Gastroesophageal sphincter (tissue), 3 donors: ENCODE data around the gene STAT5B.

Experiments
- CTCF ChIP-seq, 4 experiments: fragments of 200-600 bp in 2 of 4; fragments of 450-650 bp in 2 of 4; sonication (generic) in 1 of 4; IDR thresholded peaks; one replicate each; pipeline ENCODE4 v1.5.1; 2017 to 2019; ENCODE audit warnings: antibody characterized with exemption in 4 of 4, mild to moderate bottlenecking in 2 of 4, moderate library complexity in 2 of 4
- EP300 ChIP-seq: sonication (generic); formaldehyde crosslinking; IDR thresholded peaks from one replicate; pipeline ENCODE4 v1.6.1; 2017; ENCODE audit warnings: antibody characterized with exemption, mild to moderate bottlenecking
- POLR2A ChIP-seq, 2 donors: fragments of 450-650 bp; IDR thresholded peaks; one replicate each; pipeline ENCODE4 v1.6.1; 2017; ENCODE audit warnings: antibody characterized with exemption in 2 of 2, mild to moderate bottlenecking in 2 of 2, moderate library complexity in 1 of 2
- POLR2AphosphoS5 ChIP-seq: sonication (generic); formaldehyde crosslinking; IDR thresholded peaks from one replicate; pipeline ENCODE4 v1.6.1; 2017; ENCODE audit warnings: antibody characterized with exemption

DNA sequence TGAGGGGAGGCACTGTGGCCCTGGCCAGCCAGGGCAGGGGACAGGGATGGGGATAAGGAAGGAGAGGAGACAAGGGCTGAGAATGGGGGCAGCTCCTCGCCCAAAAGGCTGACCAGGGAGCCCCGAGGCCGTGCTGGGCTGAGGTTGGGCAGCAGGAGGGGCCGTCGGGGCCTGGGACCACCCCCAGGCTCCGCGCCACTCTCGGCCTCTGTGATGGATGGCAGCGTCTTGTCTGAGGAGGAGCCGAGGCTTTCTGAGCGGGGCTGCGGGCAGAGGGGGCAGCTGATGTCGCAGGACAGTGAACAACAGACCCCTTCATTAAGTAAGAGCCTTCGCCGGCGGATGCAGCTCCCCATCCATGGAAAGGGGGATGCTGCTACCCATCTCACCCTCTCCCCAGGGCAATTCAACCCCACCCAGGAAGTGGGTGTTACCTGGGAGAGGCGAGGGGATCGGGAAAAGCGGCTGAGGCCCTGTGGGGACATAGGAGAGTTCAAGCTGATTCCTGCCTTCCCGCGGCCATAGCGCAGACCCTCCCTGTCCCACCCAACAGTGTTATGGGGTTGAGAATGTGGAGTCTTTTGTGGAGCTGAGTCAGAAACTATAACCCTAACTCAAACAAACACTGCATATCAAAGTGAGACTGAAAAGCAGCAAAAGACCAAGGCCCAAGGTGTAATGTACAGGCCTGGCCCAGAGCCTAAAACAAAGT is 112.3 kb downstream of the STAT5B start:
- TF ChIP-seq CTCF (IDR thresholded peaks at IDR 0.05), result no peak
- no peak for TF ChIP-seq POLR2A (IDR thresholded peaks at IDR 0.05)
- TF ChIP-seq POLR2AphosphoS5, result no peak
- TF ChIP-seq EP300, result no peak
